Activated CD8-positive, alpha-beta memory T cell treated with anti-CD3 and anti-CD28 coated beads, Interleukin-2, amount 50 U/mL, for 24 hours (primary cell): ENCODE measurements around the gene FANCB.

Experiments
- DNase-seq: peaks from one replicate; pipeline ENCODE4 v3.0.0-alpha.2; 2020; ENCODE audit errors: extremely low read depth

The FANCB gene

DNA sequence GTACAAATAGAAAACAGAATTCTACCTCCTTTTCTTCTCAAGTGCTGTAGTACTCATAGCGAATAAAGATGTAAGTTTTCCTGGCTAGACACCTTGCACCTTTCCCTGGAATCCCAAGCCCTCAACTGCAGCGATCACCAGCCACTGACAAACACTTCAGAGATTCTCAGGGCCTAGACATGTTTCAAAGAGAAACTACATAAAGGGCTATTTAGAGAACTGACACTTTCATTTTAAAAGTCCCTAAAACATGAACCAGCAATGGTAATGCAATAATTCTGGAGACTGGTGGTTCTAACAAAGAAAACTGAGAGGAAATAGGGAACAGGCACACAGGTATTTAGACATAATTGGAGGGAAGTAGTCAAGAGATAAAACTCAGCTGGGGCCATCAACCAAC is 35.7 kb downstream of the FANCB start:
- DNase-seq: no peak

DNA sequence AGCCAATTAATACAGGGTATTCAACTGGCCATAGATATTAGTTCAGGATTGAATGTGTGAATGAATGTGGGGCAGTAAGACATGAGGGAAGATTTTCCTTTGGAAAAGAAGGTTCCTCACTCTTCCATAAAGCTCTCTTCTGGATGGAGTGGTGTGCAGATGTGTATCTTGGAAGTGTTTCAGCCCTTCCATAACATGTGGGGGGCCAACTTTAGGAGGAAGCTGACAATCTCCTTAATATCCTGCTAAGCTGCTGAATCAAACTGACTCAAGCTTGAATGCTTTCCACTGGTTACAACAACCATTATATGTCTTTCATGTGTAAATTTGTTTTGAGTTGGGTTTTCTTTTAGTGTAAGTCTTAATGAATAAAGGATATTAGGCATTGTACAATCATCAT is 40.3 kb downstream of the FANCB start:
- no peak for DNase-seq

DNA sequence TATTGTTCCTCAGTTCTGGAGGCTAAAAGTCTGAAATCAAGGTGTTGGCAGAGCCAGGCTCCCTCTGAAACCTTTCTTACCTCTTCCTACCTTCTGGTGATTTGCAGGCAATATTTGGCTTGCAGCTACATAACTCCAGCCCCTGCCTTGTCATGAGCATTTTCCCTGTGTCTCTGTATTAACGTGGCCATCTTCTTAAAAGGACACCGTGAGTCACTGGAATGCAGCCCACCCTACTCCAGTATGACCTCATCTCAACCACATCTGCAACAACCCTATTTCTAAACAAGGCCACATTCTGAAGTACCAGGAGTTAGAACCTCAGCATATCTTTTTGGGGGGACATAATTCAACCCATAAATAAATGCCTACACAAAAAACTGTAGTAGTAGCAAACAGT is 40.7 kb downstream of the FANCB start:
- DNase-seq: no peak

DNA sequence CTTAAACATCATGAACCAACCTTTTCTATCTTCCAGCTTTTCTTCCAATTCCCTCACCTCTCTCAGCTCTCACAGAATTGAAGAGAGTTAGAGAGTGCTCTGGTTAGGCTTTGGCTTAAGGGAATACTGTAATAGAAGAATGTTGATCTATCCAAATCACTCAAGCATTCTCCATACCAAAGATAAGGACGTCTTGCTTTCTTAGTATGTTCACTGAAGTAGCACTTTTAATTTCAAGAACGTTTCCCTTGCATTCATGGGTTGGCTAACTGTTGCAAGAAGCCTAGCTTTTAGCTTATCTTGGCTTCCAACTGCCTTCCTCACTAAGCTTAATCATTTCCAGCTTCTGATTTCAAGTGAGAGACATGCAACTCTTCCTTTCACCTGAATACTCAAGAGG is 43.2 kb downstream of the FANCB start:
- no peak for DNase-seq

DNA sequence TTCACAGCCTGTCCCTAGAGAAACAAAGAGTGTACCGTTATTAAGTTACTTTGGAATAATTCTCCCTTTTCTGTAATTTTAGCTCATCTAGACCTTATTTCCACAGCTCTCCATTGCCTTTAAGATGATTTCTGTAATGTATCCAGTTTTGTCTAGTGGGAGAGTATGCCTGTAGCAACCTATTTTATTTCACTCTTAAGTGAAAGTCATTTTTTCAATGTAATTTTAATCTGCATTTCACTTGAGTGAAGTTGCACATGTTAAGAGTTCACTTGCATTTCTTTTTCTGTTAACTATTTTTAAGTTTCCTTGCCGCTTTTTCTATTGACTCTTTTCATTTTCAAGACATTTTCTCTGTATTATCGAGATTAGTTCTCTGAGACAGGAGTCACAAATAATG is 46.5 kb downstream of the FANCB start:
- no peak for DNase-seq

DNA sequence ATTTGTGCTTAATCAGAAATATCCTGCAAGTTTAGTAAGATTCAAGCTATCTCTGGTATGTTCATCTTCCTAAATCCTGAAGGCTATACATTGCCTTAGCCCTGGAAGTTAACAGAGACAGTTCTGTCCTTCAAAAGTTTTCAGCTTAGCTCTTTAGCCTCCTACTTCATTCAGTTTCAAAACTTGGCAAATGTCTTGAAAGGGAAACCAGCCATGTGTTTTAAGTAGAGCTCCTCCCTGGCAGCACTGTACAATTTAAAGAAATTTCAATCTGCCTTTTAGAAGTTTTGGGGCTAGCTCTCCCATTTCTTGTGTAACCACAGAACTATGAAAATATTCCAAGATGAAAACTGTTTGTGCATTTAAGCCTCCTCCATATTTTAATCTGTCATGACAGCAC is 47.0 kb downstream of the FANCB start:
- DNase-seq: no peak

DNA sequence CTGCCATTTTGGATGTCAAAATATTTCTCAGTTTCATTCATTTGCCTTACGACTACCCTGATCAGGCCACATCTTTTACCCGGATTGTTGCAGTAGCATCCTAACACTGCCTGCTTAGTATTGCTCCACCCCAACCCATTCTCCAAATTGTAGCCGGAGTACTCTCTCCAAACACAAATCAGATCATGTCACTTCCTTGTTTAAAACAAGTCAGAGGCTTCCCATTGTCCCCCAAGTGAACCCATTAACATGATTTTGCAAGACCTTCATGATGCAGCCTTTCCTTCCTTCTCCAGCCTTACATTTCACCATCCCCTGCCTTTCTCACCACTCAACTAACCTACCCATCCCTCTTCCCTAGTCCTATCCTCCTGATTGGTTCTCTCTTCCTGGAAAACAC is 53.1 kb downstream of the FANCB start:
- no peak for DNase-seq

DNA sequence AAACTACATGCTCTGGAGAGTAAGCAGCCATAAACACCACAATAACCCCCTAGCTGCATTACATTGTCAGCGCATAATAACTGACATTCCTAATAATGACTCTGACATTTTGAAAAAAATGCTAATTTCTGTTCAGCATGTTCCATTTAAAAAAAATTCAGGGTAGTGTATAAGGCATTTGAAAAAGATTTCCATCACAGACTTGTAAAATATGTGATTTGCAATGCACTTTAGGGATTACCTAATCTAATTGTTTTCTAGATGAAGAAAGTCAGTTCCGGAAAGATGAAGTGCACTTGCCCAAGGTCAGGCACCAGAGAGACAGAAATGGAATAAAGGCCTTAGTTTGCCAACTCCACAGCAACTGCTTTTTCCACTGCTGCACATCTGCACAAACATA is 55.3 kb downstream of the FANCB start:
- no peak for DNase-seq

DNA sequence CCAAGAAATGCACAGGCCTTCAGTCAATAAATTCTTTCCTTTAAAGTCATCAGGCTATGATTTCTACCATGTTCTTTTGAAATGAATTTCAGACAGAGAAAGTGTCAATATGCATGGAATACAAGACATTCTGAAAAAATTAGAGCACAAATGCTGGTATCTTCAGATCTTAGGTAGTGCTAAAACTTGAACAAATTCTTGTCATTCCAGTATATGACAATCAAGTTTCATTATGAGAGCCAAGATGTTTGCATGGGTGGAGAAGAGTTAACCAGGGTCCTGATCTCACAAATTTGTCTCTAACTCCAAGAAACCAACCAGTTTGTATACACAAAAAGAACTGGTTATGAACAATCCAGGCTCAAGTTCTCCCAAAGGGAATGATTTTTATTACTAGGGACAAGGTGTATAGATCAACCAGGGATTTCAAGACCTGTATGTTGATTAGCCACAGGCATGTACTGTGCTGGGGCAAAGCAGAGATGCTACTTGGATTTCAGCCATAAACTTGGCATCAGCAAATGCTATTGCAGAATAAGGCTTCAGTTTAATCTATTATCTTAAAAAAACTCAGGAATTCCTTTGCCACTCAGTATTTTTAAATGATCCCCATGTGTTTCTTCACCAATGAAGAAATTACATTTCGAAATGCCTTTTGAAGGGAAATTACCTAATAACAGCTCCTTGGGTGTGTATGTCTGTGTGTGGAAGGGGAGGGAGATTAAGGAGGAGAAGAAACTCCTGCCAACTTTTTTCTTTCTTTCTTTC is 69.7 kb downstream of the FANCB start:
- no peak for DNase-seq

DNA sequence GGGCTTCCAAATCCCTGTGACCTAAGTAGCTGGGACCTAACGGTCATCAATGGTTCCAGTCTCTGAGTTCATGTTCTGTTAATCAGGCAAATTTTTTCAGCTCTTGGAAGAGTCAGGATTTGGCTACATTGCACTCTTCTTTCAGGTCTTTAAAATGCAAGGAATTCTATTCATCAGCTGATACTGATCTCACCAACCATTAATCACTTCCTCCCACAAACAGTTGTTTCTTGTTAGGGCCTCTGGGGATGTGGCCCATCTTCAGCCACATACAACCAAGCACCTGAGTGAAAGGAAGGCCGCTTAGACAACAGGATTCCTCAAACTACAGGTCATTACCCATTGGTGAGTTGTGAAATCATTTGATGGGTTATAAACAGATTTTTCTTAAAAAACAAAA is 71.7 kb downstream of the FANCB start:
- no peak for DNase-seq

DNA sequence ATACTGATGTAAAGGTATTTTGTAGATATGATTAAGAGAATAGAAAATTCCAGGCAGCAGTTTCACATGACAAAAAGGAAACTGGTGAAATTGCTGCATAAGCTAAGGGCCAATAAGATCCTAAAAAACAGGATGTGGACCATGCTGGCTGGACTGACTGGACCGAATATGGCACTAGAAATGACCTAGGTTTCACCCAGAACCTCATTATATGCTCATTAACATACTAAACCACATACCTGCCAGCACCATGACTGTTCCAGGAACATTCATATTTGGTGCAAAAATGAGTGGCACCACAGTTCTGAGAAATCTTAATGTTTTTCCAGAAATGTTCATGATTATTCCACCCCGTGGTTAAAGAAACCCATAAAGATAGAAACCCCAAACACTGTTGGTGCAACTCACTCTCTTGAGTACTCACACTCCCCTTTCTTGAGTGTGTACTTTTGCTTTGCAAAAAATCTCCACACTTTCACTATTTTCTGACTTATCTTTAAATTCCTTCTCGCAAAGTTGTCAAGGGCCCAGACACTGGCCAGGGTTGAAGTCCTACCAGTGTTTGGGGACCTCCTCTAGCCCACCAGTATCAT is 74.0 kb downstream of the FANCB start:
- no peak for DNase-seq
